Liver (tissue), 9 donors: Measurements from ENCODE around the gene FAM43B. TPM values are rescaled to one million over a fixed set of nuclear protein-coding genes. Genes with fewer than 3 reads are reported as not detected.

ENCODE experiments used
- DNase-seq: peaks from one replicate; pipeline ENCODE4 v3.0.0-alpha.2; 2017; ENCODE audit warnings: low spot score
- H3K27ac ChIP-seq, 2 donors: one replicate each; pipeline ENCODE4 v1.7.0; 2013; ENCODE audit warnings: inconsistent platforms in 2 of 2, low read length in 2 of 2, control low read depth in 1 of 2, low read depth in 1 of 2, mild to moderate bottlenecking in 1 of 2
- H3K27me3 ChIP-seq, 4 donors: one replicate each; pipeline versions ENCODE4 v1.6.1 to v1.7.0; 2013; ENCODE audit warnings: low read length in 3 of 4, inconsistent platforms in 1 of 4, mild to moderate bottlenecking in 1 of 4, moderate library complexity in 1 of 4; ENCODE audit not compliant: control insufficient read depth in 4 of 4, insufficient read depth in 4 of 4
- H3K36me3 ChIP-seq, 4 donors: one replicate each; pipeline versions ENCODE4 v1.6.1 to v1.7.0; 2013; ENCODE audit warnings: low read length in 3 of 4, mild to moderate bottlenecking in 3 of 4, low read depth in 1 of 4, moderate library complexity in 1 of 4; ENCODE audit not compliant: control insufficient read depth in 4 of 4, insufficient read depth in 3 of 4
- H3K4me1 ChIP-seq, 4 donors: one replicate each; pipeline versions ENCODE4 v1.6.1 to v1.7.0; 2013; ENCODE audit warnings: low read length in 3 of 4, mild to moderate bottlenecking in 3 of 4, moderate library complexity in 1 of 4; ENCODE audit not compliant: control insufficient read depth in 4 of 4, insufficient read depth in 4 of 4
- H3K4me3 ChIP-seq, 3 donors: one replicate each; pipeline versions ENCODE4 v1.6.1 to v1.7.0; 2013; ENCODE audit warnings: low read length in 3 of 3, control low read depth in 1 of 3, low read depth in 1 of 3, mild to moderate bottlenecking in 1 of 3
- H3K9ac ChIP-seq, 2 donors: one replicate each; pipeline ENCODE4 v1.7.0; 2013; ENCODE audit warnings: low read length in 2 of 2, mild to moderate bottlenecking in 2 of 2, moderate library complexity in 2 of 2, control low read depth in 1 of 2, low read depth in 1 of 2
- H3K9me3 ChIP-seq, 4 donors: one replicate each; pipeline versions ENCODE4 v1.6.1 to v1.7.0; 2013; ENCODE audit warnings: low read length in 3 of 4; ENCODE audit not compliant: control insufficient read depth in 4 of 4
- EGR1 ChIP-seq, 2 donors: IDR thresholded peaks; 2 replicates each; pipeline ENCODE4 v1.6.1; 2016 to 2018; ENCODE audit warnings: antibody characterized with exemption in 2 of 2, low read depth in 2 of 2
- FOXA1 ChIP-seq: IDR thresholded peaks from 2 replicates; pipeline ENCODE4 v1.6.1; 2016; ENCODE audit warnings: antibody characterized with exemption
- FOXA2 ChIP-seq: IDR thresholded peaks from 2 replicates; pipeline ENCODE4 v1.6.1; 2016; ENCODE audit warnings: antibody characterized with exemption
- GABPA ChIP-seq, 2 donors: IDR thresholded peaks in 1 of 2; conservative IDR thresholded peaks in 1 of 2; 2 replicates each; pipeline ENCODE4 v1.6.1; 2016; ENCODE audit warnings: antibody characterized with exemption in 2 of 2, mild to moderate bottlenecking in 1 of 2, moderate library complexity in 1 of 2
- HNF4A ChIP-seq, 2 donors: conservative IDR thresholded peaks; 2 replicates each; pipeline ENCODE4 v1.6.1; 2016; ENCODE audit warnings: antibody characterized with exemption in 2 of 2, mild to moderate bottlenecking in 2 of 2
- HNF4G ChIP-seq: IDR thresholded peaks from 2 replicates; pipeline ENCODE4 v1.6.1; 2016; ENCODE audit warnings: antibody characterized with exemption
- JUND ChIP-seq, 2 donors: IDR thresholded peaks; 2 replicates each; pipeline ENCODE4 v1.6.1; 2016; ENCODE audit warnings: antibody characterized with exemption in 2 of 2
- NR2F2 ChIP-seq: IDR thresholded peaks from 2 replicates; pipeline ENCODE4 v1.6.1; 2016; ENCODE audit warnings: antibody characterized with exemption
- RAD21 ChIP-seq, 2 donors: IDR thresholded peaks; 2 replicates each; pipeline ENCODE4 v1.6.1; 2016; ENCODE audit warnings: antibody characterized with exemption in 2 of 2, mild to moderate bottlenecking in 2 of 2
- RXRA ChIP-seq, 2 donors: IDR thresholded peaks; 2 replicates each; pipeline ENCODE4 v1.6.1; 2017 to 2018; ENCODE audit warnings: antibody characterized with exemption in 2 of 2, mild to moderate bottlenecking in 1 of 2
- SP1 ChIP-seq: IDR thresholded peaks from 2 replicates; pipeline ENCODE4 v1.6.1; 2018; ENCODE audit warnings: antibody characterized with exemption, mild to moderate bottlenecking
- TAF1 ChIP-seq: conservative IDR thresholded peaks from 2 replicates; pipeline ENCODE4 v1.6.1; 2016; ENCODE audit warnings: antibody characterized with exemption, mild to moderate bottlenecking
- YY1 ChIP-seq: IDR thresholded peaks from 2 replicates; pipeline ENCODE4 v1.6.1; 2016; ENCODE audit warnings: antibody characterized with exemption, mild to moderate bottlenecking
- WGBS: extraction: QIAGEN DNeasy Blood & Tissue Kit; methylation state at CpG from one replicate; pipeline ENCODE4 v1.1.7; 2013; 5-methylcytosine and 5-hydroxymethylcytosine counted together
- polyA plus RNA-seq, 2 donors: library from polyadenylated mRNA; stranded (reverse) in 1 of 2; unstranded in 1 of 2; fragments of 200-250 nt in 1 of 2; fragments of >200 nt in 1 of 2; fragmentation: Nextera tagmentation in 1 of 2; extraction: Ambion mirVana in 1 of 2; gene quantifications; one replicate each; pipeline versions ENCODE4 v1.2.1 to v1.2.3, GENCODE V29; 2013 to 2015
- total RNA-seq, 2 donors: library from RNA; depleted of rRNA; stranded (reverse); fragments of >200 nt; gene quantifications; one replicate each; pipeline ENCODE4 v1.2.3, GENCODE V29; 2014
- TF ChIP-seq, protein P1 (sequence below): fragments of 150-350 bp; IDR thresholded peaks from 2 replicates; pipeline ENCODE4 v1.5.1; 2017; ENCODE audit warnings: improper control_type of control experiment, low read depth, low read length; ENCODE audit not compliant: missing input control
- TF ChIP-seq, protein P2 (sequence below): IDR thresholded peaks from 2 replicates; pipeline ENCODE4 v1.6.1; 2016; ENCODE audit warnings: antibody characterized with exemption, mild to moderate bottlenecking
- TF ChIP-seq, protein P3 (sequence below): IDR thresholded peaks from 2 replicates; pipeline ENCODE4 v1.6.1; 2016; ENCODE audit warnings: antibody characterized with exemption
- TF ChIP-seq, protein P4 (sequence below): IDR thresholded peaks from 2 replicates; pipeline ENCODE4 v1.6.1; 2016; ENCODE audit warnings: antibody characterized with exemption
- TF ChIP-seq, protein P5 (sequence below): IDR thresholded peaks from 2 replicates; pipeline ENCODE4 v1.6.1; 2016; ENCODE audit warnings: antibody characterized with exemption
- donor health status: healthy.
- donor health status: healthy.
- donor health status: healthy.
- donor health status: healthy.
- donor health status: healthy.

The FAM43B gene
- total and polyA plus RNA-seq, 4 donors: 0.06 to 0.09 (median 0.07) TPM

DNA sequence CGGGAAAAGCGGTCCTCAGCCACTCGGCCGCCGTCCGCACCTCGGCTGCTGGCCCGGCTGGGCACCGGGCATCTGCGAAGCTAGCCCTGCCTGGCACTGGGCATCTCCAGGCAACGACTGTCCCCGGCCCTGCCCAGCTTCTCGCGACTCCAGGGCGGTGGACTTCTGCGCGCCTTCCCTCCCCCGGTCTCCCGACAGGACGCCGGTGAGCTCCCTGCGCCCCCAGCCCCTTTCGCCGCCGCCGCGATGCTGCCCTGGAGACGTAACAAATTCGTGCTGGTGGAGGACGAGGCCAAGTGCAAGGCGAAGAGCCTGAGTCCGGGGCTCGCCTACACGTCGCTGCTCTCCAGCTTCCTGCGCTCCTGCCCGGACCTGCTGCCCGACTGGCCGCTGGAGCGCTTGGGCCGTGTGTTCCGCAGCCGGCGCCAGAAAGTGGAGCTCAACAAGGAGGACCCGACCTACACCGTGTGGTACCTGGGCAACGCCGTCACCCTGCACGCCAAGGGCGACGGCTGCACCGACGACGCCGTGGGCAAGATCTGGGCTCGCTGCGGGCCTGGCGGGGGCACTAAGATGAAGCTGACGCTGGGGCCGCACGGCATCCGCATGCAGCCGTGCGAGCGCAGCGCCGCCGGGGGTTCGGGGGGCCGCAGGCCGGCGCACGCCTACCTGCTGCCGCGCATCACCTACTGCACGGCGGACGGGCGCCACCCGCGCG lies 514 bp downstream of the FAM43B start:
- H3K27ac ChIP-seq: no peak overlapping the region

More for the DNA sequence above, 514 bp downstream of the FAM43B start:
- Histone ChIP-seq H3K4me1 (peaks cover 5 to 25% (median 9%) of the 10 kb centered on the region in 4 donors), H3K9ac (no peak overlapping the region), H3K4me3 (peak overlapping the region in 1 of 3 donors; percentile 28), H3K36me3 (no peaks in the 10 kb centered on the region), H3K9me3 (no peaks in the 10 kb centered on the region), H3K27me3 (peaks cover 0 to 11% (median 0%) of the 10 kb centered on the region in 4 donors)
- WGBS: 2% methylated on average over 82 of the region's 82 CpGs
- TF ChIP-seq SP1 (no peak), YY1 (no peak), HNF4G (no peak), TAF1 (no peak), NR2F2 (no peak), FOXA2 (no peak), RXRA (IDR thresholded peaks at IDR 0.05) (no peak), EGR1 (IDR thresholded peaks at IDR 0.05; ENCODE audit: low read depth in 2 of 2) (no peak), HNF4A (conservative IDR thresholded peaks at IDR 0.05) (no peak), RAD21 (IDR thresholded peaks at IDR 0.05) (no peak), GABPA (IDR thresholded peaks at IDR 0.05 in 1 of 2, conservative IDR thresholded peaks at IDR 0.05 in 1 of 2) (no peak), FOXA1 (no peak), JUND (IDR thresholded peaks at IDR 0.05) (no peak)
- TF ChIP-seq, protein P1, sequence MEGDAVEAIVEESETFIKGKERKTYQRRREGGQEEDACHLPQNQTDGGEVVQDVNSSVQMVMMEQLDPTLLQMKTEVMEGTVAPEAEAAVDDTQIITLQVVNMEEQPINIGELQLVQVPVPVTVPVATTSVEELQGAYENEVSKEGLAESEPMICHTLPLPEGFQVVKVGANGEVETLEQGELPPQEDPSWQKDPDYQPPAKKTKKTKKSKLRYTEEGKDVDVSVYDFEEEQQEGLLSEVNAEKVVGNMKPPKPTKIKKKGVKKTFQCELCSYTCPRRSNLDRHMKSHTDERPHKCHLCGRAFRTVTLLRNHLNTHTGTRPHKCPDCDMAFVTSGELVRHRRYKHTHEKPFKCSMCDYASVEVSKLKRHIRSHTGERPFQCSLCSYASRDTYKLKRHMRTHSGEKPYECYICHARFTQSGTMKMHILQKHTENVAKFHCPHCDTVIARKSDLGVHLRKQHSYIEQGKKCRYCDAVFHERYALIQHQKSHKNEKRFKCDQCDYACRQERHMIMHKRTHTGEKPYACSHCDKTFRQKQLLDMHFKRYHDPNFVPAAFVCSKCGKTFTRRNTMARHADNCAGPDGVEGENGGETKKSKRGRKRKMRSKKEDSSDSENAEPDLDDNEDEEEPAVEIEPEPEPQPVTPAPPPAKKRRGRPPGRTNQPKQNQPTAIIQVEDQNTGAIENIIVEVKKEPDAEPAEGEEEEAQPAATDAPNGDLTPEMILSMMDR: no peak
- TF ChIP-seq, protein P2, sequence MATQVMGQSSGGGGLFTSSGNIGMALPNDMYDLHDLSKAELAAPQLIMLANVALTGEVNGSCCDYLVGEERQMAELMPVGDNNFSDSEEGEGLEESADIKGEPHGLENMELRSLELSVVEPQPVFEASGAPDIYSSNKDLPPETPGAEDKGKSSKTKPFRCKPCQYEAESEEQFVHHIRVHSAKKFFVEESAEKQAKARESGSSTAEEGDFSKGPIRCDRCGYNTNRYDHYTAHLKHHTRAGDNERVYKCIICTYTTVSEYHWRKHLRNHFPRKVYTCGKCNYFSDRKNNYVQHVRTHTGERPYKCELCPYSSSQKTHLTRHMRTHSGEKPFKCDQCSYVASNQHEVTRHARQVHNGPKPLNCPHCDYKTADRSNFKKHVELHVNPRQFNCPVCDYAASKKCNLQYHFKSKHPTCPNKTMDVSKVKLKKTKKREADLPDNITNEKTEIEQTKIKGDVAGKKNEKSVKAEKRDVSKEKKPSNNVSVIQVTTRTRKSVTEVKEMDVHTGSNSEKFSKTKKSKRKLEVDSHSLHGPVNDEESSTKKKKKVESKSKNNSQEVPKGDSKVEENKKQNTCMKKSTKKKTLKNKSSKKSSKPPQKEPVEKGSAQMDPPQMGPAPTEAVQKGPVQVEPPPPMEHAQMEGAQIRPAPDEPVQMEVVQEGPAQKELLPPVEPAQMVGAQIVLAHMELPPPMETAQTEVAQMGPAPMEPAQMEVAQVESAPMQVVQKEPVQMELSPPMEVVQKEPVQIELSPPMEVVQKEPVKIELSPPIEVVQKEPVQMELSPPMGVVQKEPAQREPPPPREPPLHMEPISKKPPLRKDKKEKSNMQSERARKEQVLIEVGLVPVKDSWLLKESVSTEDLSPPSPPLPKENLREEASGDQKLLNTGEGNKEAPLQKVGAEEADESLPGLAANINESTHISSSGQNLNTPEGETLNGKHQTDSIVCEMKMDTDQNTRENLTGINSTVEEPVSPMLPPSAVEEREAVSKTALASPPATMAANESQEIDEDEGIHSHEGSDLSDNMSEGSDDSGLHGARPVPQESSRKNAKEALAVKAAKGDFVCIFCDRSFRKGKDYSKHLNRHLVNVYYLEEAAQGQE: no peak
- TF ChIP-seq, protein P3, sequence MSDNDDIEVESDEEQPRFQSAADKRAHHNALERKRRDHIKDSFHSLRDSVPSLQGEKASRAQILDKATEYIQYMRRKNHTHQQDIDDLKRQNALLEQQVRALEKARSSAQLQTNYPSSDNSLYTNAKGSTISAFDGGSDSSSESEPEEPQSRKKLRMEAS: no peak
- TF ChIP-seq, protein P4, sequence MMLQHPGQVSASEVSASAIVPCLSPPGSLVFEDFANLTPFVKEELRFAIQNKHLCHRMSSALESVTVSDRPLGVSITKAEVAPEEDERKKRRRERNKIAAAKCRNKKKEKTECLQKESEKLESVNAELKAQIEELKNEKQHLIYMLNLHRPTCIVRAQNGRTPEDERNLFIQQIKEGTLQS: no peak
- TF ChIP-seq, protein P5, sequence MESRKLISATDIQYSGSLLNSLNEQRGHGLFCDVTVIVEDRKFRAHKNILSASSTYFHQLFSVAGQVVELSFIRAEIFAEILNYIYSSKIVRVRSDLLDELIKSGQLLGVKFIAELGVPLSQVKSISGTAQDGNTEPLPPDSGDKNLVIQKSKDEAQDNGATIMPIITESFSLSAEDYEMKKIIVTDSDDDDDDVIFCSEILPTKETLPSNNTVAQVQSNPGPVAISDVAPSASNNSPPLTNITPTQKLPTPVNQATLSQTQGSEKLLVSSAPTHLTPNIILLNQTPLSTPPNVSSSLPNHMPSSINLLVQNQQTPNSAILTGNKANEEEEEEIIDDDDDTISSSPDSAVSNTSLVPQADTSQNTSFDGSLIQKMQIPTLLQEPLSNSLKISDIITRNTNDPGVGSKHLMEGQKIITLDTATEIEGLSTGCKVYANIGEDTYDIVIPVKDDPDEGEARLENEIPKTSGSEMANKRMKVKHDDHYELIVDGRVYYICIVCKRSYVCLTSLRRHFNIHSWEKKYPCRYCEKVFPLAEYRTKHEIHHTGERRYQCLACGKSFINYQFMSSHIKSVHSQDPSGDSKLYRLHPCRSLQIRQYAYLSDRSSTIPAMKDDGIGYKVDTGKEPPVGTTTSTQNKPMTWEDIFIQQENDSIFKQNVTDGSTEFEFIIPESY: no peak
- DNase-seq: no peak
